Osteoblast (primary cell): ENCODE results near the gene CYB5A. TPM values are rescaled to one million over a fixed set of nuclear protein-coding genes. Genes with fewer than 3 reads are reported as not detected.

ENCODE experiments used
- DNase-seq: peaks from one replicate; pipeline ENCODE4 v3.0.0; 2011; ENCODE audit warnings: low spot score, mixed read lengths; ENCODE audit not compliant: insufficient read length; ENCODE audit errors: missing footprints
- H2AFZ ChIP-seq: 2 replicates; pipeline ENCODE4 v1.6.0; 2011; ENCODE audit warnings: mild to moderate bottlenecking, low read length
- H3K27ac ChIP-seq: 2 replicates; pipeline ENCODE4 v1.5.1; 2011; ENCODE audit warnings: mild to moderate bottlenecking, low read depth, low read length, moderate library complexity
- H3K27me3 ChIP-seq: 2 replicates; pipeline ENCODE4 v1.6.0; 2012; ENCODE audit warnings: mild to moderate bottlenecking, control low read depth, inconsistent platforms, low read length, moderate library complexity; ENCODE audit not compliant: insufficient read depth
- H3K36me3 ChIP-seq: 2 replicates; pipeline ENCODE4 v1.5.1; 2011; ENCODE audit warnings: mild to moderate bottlenecking, low read length, control low read depth, moderate library complexity; ENCODE audit not compliant: insufficient read depth
- H3K4me1 ChIP-seq: 2 replicates; pipeline ENCODE4 v1.5.1; 2011; ENCODE audit warnings: mild to moderate bottlenecking, low read length, control low read depth, moderate library complexity; ENCODE audit not compliant: insufficient read depth
- H3K4me2 ChIP-seq: 2 replicates; pipeline ENCODE4 v1.6.0; 2011; ENCODE audit warnings: mild to moderate bottlenecking, low read length; ENCODE audit not compliant: insufficient read depth
- H3K4me3 ChIP-seq: fragments of 200-600 bp; sonication (generic); 3 replicates; pipeline ENCODE4 v1.5.1; 2012; ENCODE audit warnings: mild to moderate bottlenecking, low read length, inconsistent platforms; ENCODE audit not compliant: insufficient read depth
- H3K79me2 ChIP-seq: 2 replicates; pipeline ENCODE4 v1.6.0; 2012; ENCODE audit warnings: mild to moderate bottlenecking, low read length, control low read depth, inconsistent platforms; ENCODE audit not compliant: insufficient read depth
- H3K9me3 ChIP-seq: 2 replicates; pipeline ENCODE4 v1.5.1; 2011; ENCODE audit warnings: low read depth, low read length, control low read depth
- H4K20me1 ChIP-seq: 2 replicates; pipeline ENCODE4 v1.6.0; 2012; ENCODE audit warnings: mild to moderate bottlenecking, low read length, control low read depth; ENCODE audit not compliant: insufficient read depth
- CTCF ChIP-seq: IDR thresholded peaks from 2 replicates; pipeline ENCODE4 v1.5.1; 2011; ENCODE audit warnings: mild to moderate bottlenecking, low read depth, low read length, moderate library complexity; ENCODE audit errors: extremely low read depth
- total RNA-seq: library from RNA; depleted of rRNA; stranded (reverse); fragments of >200 nt; gene quantifications from 2 replicates; pipeline ENCODE4 v1.2.3, GENCODE V29; 2012

CYB5A gene
- total RNA-seq, 1 donor: 55.4 TPM

- no peaks in the 10 kb centered on the region for H3K9me3 ChIP-seq
- H3K79me2 ChIP-seq: peaks cover 2% of the 10 kb centered on the region
- H3K27me3 ChIP-seq: no peaks in the 10 kb centered on the region
- H4K20me1 ChIP-seq: peaks cover 3% of the 10 kb centered on the region
- H3K36me3 ChIP-seq: no peaks in the 10 kb centered on the region
- DNase-seq: no peak
- no peak overlapping the region for H3K27ac ChIP-seq
- no peak overlapping the region for H3K4me2 ChIP-seq
- H3K4me3 ChIP-seq: no peak overlapping the region
- H3K4me1 ChIP-seq: no peaks in the 10 kb centered on the region
- no peak overlapping the region for H2AFZ ChIP-seq
- TF ChIP-seq CTCF: no peak
Measured at GRCh38 chr18:74275736-74276135, 16.0 kb downstream of the CYB5A start.

GRCh38 chr18:74274700-74275099 lies 17.1 kb downstream of the CYB5A start:
- no peaks in the 10 kb centered on the region for H3K9me3 ChIP-seq
- no peaks in the 10 kb centered on the region for H3K27me3 ChIP-seq
- no peak for DNase-seq
- H3K4me3 ChIP-seq: no peak overlapping the region
- H4K20me1 ChIP-seq: peaks cover 3% of the 10 kb centered on the region
- TF ChIP-seq CTCF: no peak
- H3K4me2 ChIP-seq: no peak overlapping the region
- no peak overlapping the region for H3K27ac ChIP-seq
- H3K4me1 ChIP-seq: no peaks in the 10 kb centered on the region
- H3K36me3 ChIP-seq: no peaks in the 10 kb centered on the region
- no peak overlapping the region for H2AFZ ChIP-seq
- peaks cover 2% of the 10 kb centered on the region for H3K79me2 ChIP-seq

DNA sequence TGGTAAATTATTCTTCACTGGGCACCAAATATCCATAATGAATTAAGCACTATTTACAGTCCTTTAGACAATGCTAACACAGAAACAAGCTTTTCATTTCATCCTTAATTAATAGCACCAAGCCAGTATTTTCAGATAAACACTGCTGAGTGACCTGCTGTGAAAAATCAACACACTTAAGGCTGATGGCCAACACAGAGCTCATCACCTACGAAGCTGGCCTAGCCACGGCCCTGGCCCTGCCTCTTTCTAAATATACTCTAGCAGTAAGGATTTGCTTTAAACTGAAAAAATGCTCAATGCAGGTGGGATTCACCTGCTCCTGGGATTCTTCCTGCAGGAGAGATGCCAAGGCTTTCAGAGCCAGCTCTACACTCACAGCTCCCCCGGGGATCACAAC lies 18.4 kb downstream of the CYB5A start:
- no peaks in the 10 kb centered on the region for H3K79me2 ChIP-seq
- no peak overlapping the region for H2AFZ ChIP-seq
- peaks cover 3% of the 10 kb centered on the region for H4K20me1 ChIP-seq
- H3K4me3 ChIP-seq: no peak overlapping the region
- no peak overlapping the region for H3K4me2 ChIP-seq
- no peak overlapping the region for H3K27ac ChIP-seq
- no peaks in the 10 kb centered on the region for H3K9me3 ChIP-seq
- TF ChIP-seq CTCF: no peak
- no peaks in the 10 kb centered on the region for H3K36me3 ChIP-seq
- no peak for DNase-seq
- no peaks in the 10 kb centered on the region for H3K27me3 ChIP-seq
- no peaks in the 10 kb centered on the region for H3K4me1 ChIP-seq

GRCh38 chr18:74271635-74272034 lies 20.1 kb downstream of the CYB5A start:
- no peak for TF ChIP-seq CTCF
- H2AFZ ChIP-seq: no peak overlapping the region
- no peak overlapping the region for H3K27ac ChIP-seq
- H3K27me3 ChIP-seq: no peaks in the 10 kb centered on the region
- no peak for DNase-seq
- peaks cover 6% of the 10 kb centered on the region for H4K20me1 ChIP-seq
- H3K36me3 ChIP-seq: no peaks in the 10 kb centered on the region
- H3K4me3 ChIP-seq: no peak overlapping the region
- H3K9me3 ChIP-seq: no peaks in the 10 kb centered on the region
- no peaks in the 10 kb centered on the region for H3K4me1 ChIP-seq
- no peaks in the 10 kb centered on the region for H3K79me2 ChIP-seq
- no peak overlapping the region for H3K4me2 ChIP-seq
